BJ (cell line): ENCODE data around the gene RPUSD1. TPM values are rescaled to one million over a fixed set of nuclear protein-coding genes. Genes with fewer than 3 reads are reported as not detected.

ENCODE experiments used
- CTCF ChIA-PET: fragments of 350-600 bp; formaldehyde crosslinking; extraction: SDS; loops from one replicate; lab custom pipeline; 2021; ENCODE audit warnings: antibody characterized with exemption, inconsistent platforms; lab: Yijun Ruan, JAX
- POLR2A ChIA-PET: fragments of 300-600 bp; sonication (Branson Sonifier 250); formaldehyde crosslinking; extraction: SDS; loops from one replicate; lab custom pipeline; 2021; ENCODE audit warnings: antibody characterized with exemption; lab: Charles Lee
- DNase-seq: peaks from one replicate; pipeline ENCODE4 v3.0.0-alpha.2; 2011; ENCODE audit warnings: low read depth
- H3K27me3 ChIP-seq: 2 replicates; pipeline ENCODE4 v1.6.0; 2011; ENCODE audit warnings: low read length; ENCODE audit not compliant: control insufficient read depth, insufficient read depth
- H3K36me3 ChIP-seq: 2 replicates; pipeline ENCODE4 v1.5.1; 2011; ENCODE audit warnings: low read length; ENCODE audit not compliant: control insufficient read depth, insufficient read depth
- H3K4me3 ChIP-seq: 2 replicates; pipeline ENCODE4 v1.5.1; 2011; ENCODE audit warnings: low read depth, mild to moderate bottlenecking, control low read depth, low read length
- polyA plus RNA-seq: library from polyadenylated mRNA; depleted of rRNA; stranded (reverse); fragments of >200 nt; gene quantifications from 2 replicates; pipeline ENCODE4 v1.2.3, GENCODE V29; 2011
- TF ChIP-seq, protein P1 (sequence below): IDR thresholded peaks from 2 replicates; pipeline ENCODE4 v1.5.1; 2011; ENCODE audit warnings: low read depth, mild to moderate bottlenecking, control low read depth, inconsistent platforms, low read length, moderate library complexity; ENCODE audit not compliant: insufficient read depth

RPUSD1 gene
- polyA plus RNA-seq, 1 experiment = 24.7 TPM

DNA sequence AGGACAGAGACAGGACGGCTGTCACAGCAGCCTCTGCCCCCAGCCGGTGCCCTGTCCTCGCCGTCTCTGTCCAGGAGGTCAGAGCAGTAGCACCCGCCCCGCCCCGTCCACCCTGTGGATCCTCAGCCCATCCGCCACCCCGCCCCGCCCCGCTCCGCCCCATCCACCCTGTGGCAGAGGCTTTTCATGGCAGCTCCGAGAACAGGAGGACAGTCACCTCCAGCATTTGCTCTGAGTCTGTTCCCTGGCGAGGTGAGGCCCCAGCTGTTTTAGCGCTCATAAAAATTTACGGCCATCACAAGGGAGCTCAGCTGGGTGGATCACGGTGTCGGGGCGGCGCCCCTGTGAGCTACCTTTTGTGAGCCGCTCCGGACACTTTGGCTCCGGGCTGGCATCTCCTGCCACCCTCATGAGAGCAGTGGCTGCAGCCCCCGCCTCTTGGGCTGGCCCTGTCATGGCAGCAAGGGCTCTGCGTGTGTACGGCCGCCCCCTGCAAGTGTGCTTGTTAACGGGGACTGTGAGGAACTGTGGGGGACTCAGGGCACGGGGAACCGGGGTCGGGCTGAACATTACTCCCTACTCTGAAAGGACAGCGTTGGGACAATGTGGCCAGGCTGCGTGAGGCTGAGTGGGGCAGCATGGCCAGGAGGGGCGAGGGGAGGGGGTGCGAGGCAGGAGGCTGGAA lies 44.6 kb upstream of the RPUSD1 start:
- TF ChIP-seq, protein P1, sequence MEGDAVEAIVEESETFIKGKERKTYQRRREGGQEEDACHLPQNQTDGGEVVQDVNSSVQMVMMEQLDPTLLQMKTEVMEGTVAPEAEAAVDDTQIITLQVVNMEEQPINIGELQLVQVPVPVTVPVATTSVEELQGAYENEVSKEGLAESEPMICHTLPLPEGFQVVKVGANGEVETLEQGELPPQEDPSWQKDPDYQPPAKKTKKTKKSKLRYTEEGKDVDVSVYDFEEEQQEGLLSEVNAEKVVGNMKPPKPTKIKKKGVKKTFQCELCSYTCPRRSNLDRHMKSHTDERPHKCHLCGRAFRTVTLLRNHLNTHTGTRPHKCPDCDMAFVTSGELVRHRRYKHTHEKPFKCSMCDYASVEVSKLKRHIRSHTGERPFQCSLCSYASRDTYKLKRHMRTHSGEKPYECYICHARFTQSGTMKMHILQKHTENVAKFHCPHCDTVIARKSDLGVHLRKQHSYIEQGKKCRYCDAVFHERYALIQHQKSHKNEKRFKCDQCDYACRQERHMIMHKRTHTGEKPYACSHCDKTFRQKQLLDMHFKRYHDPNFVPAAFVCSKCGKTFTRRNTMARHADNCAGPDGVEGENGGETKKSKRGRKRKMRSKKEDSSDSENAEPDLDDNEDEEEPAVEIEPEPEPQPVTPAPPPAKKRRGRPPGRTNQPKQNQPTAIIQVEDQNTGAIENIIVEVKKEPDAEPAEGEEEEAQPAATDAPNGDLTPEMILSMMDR = no peak
- Histone ChIP-seq H3K4me3 (no peak overlapping the region), H3K27me3 (no peaks in the 10 kb centered on the region), H3K36me3 (no peaks in the 10 kb centered on the region)
- ChIA-PET POLR2A (no interaction called here), CTCF (no interaction called here)
- no peak for DNase-seq

DNA sequence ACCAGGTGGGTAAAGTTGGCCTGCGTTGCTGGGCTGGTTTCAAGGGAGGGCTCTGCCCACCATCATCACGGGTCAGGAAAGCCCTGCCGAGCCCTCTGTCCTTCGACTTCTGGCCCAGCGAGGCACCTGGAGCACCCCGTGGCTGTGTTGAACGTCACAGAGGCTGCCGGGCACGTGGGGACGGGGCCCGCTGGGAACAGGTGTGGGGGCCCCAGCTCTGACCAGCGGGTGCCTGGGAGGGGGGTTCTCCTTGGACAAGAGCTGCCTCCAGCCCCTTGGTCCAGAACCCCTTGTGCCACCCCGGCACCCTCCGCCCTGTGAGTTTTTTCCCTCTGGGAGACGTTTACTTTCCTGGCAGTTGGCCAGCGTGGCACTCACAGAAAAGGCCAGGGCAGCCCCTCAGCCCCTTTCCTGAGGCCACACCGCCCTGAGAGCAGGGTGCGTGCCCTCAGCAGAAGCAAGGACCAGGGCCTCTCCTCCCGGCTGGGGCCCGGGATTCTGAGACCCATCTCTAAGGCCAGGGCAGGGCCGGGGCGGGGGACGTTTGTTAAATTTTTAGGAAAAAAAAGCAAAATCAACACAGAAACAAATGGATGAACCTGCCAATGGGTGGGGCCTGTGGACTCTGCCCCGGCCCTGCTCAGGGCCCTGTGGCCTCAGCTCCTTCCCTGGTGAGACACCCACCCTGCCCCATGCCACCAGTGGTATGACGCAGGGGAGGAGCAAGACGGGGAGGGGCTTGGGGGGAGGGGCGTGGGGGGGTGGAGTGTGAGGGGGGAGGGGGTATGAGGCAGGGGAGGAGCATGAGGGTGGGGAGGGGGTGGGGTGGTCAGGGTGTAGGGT lies 43.6 kb upstream of the RPUSD1 start:
- TF ChIP-seq, protein P1 = no peak
- no peaks in the 10 kb centered on the region for H3K27me3 ChIP-seq
- POLR2A ChIA-PET = no interaction called here
- no peak overlapping the region for H3K4me3 ChIP-seq
- DNase-seq = no peak
- H3K36me3 ChIP-seq = no peaks in the 10 kb centered on the region
- CTCF ChIA-PET = no interaction called here

DNA sequence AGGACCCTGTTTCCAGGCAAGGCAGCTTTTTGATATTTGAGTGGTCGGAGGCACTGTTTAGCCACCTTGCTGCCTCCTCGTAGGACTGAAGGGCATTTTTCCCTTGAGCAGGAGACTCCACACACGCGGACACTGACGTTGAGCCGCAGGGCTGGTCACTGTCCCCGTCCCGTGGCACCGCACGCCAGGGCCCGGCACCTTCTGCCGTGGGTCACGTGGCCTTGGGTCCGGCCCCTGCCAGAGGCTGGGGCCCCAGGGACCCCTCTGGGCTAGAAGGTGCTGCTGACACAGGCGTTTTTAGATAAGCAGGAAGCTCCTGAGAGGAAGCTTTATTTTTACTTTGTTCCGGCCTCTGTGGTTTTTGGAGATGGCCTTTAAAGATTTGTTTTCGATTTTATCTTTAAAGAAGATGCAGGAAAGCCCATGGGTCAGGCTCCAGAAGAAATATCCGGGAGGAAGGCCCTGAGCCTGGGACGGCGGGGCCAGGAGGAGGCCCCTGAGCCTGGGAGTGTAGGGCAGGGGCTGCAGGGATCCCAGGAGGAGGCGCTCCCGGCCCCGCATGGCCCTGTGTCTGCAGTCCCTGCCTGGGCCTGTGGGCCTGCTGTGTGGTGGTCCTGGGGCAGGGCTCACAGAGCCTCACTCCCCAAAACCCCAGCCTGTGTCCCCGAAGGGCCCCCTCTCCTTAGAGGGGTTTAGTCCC lies 42.8 kb upstream of the RPUSD1 start:
- DNase-seq = no peak
- Histone ChIP-seq H3K36me3 (no peaks in the 10 kb centered on the region), H3K27me3 (peaks cover under 1% of the 10 kb centered on the region; the same call in 1 of the 2 replicates), H3K4me3 (no peak overlapping the region)
- CTCF ChIA-PET = no interaction called here
- POLR2A ChIA-PET = no interaction called here
- TF ChIP-seq, protein P1 = no peak

DNA sequence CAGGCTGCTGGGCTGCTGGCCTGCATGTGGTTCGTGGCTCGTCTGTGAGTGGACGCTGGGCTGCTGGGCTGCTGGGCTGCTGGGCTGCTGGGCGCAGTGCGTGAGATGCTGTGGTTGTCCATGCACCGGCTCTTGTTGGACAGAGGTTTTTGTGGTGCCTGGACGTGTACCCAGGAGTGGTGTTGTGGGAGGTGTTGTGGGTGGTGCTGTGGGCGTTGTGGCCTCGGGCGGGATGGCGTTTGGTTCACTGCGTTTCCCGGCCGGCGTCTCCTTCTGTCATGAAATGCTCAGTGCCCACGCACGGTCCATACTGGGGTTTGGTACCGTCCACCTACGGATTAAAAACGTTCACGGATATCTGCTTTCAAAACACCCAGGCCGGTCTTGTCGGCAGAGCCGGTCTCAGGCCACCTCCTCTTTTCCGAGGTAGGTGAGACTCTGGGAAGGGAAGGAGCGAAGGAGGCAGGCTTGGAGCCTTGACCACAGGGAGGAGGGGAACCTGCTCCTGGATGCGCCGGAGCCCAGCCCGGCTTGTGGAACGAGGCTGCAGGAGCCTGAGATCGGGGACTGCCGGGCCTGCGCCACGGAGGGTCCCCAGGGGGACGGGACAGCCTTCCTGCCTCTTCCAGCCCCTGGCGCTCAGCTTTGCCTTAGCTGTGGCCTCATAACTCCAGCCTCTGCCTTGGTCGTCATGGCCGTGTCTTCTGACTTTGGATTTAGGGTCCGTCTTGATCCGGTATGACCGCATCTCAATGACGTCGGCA lies 42.1 kb upstream of the RPUSD1 start:
- no peak for DNase-seq
- H3K4me3 ChIP-seq = no peak overlapping the region
- H3K36me3 ChIP-seq = no peaks in the 10 kb centered on the region
- ChIA-PET POLR2A (no interaction called here), CTCF (no interaction called here)
- H3K27me3 ChIP-seq = peaks cover 3% of the 10 kb centered on the region
- TF ChIP-seq, protein P1 = no peak
